ENCODE measurements around the gene ZNF672. TPM values are rescaled to one million over a fixed set of nuclear protein-coding genes. Genes with fewer than 3 reads are reported as not detected.

ZNF672 gene
- total and polyA plus RNA-seq, 2 of the 13 experiments (the other 11 are each of a cell fraction or from before 2014, with no cell fraction given), result 17.2 to 22.9 TPM

DNA sequence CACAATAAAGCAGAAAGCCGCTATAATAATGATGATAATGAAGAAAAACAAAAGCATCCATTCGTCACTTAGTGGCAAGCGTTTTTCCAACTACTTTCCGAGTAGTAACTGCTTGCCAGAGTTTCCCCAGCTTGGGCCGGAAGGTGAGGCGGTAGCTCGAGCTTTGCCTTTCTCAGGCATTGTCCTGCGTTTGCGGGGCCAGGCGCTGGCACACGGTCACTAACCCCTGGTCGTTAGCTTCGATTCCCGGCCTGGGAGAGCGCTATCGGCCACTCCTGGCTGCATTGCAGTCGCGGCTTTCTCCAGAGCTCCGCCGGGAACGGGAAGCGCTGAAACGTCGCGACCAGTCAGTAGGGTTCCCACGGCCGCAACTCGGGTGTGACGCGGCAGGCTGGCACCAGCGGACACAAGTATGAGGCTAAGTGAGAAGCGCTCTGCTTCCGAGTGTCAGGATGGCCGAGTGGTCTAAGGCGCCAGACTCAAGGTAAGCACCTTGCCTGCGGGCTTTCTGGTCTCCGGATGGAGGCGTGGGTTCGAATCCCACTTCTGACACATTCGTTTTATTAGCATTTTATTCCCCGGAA lies 35.5 kb downstream of the ZNF672 start (continued):
- TF ChIP-seq JUN (CRISPR knock-in tag; IDR thresholded peaks at IDR 0.05) (no peak), NCOA5 (CRISPR knock-in tag; IDR thresholded peaks at IDR 0.05) (no peak), JARID2 (CRISPR knock-in tag; IDR thresholded peaks at IDR 0.05; ENCODE audit: insufficient replicate concordance) (no peak), ZNF615 (CRISPR knock-in tag; IDR thresholded peaks at IDR 0.05; ENCODE audit: borderline replicate concordance) (no peak; the same call in 1 of the 2 replicates), ARHGAP35 (CRISPR knock-in tag; IDR thresholded peaks at IDR 0.05; ENCODE audit: borderline replicate concordance) (0 out of 2 replicates have a peak, but pooled peaks have one; percentile 44), ZNF766 (CRISPR knock-in tag; IDR thresholded peaks at IDR 0.05; ENCODE audit: borderline replicate concordance) (peak; percentile 42; the same call in 1 of the 2 replicates), PHF8 (CRISPR knock-in tag; IDR thresholded peaks at IDR 0.05) (peak; percentile 74), ZNF7 (CRISPR knock-in tag; IDR thresholded peaks at IDR 0.05) (peak; percentile 62; the same call in 1 of the 2 replicates), ZBTB7A (CRISPR knock-in tag; IDR thresholded peaks at IDR 0.05) (0 out of 2 replicates have a peak, but pooled peaks have one; percentile 9), NR2F2 (IDR thresholded peaks at IDR 0.05; ENCODE audit: borderline replicate concordance, low read depth) (peak; percentile 58; the same call in 1 of the 2 replicates), MTF1 (CRISPR knock-in tag; IDR thresholded peaks at IDR 0.05) (no peak), ZNF670 (CRISPR knock-in tag; IDR thresholded peaks at IDR 0.05; ENCODE audit: borderline replicate concordance) (no peak), ZNF549 (CRISPR knock-in tag; IDR thresholded peaks at IDR 0.05) (no peak), SRF (IDR thresholded peaks at IDR 0.05; ENCODE audit: low read depth, low read length) (no peak), ZKSCAN5 (CRISPR knock-in tag; IDR thresholded peaks at IDR 0.05) (no peak), RAD21 (CRISPR knock-in tag; IDR thresholded peaks at IDR 0.05) (peak; percentile 32; the same call in 1 of the 2 replicates), ARNT (IDR thresholded peaks at IDR 0.05) (no peak), AHR (CRISPR knock-in tag; IDR thresholded peaks at IDR 0.05) (0 out of 2 replicates have a peak, but pooled peaks have one; percentile 24)
- TF ChIP-seq, protein P1, sequence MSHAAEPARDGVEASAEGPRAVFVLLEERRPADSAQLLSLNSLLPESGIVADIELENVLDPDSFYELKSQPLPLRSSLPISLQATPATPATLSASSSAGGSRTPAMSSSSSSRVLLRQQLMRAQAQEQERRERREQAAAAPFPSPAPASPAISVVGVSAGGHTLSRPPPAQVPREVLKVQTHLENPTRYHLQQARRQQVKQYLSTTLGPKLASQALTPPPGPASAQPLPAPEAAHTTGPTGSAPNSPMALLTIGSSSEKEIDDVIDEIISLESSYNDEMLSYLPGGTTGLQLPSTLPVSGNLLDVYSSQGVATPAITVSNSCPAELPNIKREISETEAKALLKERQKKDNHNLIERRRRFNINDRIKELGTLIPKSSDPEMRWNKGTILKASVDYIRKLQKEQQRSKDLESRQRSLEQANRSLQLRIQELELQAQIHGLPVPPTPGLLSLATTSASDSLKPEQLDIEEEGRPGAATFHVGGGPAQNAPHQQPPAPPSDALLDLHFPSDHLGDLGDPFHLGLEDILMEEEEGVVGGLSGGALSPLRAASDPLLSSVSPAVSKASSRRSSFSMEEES (CRISPR knock-in tag; IDR thresholded peaks at IDR 0.05), result no peak
- TF ChIP-seq, protein P2, sequence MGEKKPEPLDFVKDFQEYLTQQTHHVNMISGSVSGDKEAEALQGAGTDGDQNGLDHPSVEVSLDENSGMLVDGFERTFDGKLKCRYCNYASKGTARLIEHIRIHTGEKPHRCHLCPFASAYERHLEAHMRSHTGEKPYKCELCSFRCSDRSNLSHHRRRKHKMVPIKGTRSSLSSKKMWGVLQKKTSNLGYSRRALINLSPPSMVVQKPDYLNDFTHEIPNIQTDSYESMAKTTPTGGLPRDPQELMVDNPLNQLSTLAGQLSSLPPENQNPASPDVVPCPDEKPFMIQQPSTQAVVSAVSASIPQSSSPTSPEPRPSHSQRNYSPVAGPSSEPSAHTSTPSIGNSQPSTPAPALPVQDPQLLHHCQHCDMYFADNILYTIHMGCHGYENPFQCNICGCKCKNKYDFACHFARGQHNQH (CRISPR knock-in tag; IDR thresholded peaks at IDR 0.05), result peak; percentile 80
- TF ChIP-seq, protein P3, sequence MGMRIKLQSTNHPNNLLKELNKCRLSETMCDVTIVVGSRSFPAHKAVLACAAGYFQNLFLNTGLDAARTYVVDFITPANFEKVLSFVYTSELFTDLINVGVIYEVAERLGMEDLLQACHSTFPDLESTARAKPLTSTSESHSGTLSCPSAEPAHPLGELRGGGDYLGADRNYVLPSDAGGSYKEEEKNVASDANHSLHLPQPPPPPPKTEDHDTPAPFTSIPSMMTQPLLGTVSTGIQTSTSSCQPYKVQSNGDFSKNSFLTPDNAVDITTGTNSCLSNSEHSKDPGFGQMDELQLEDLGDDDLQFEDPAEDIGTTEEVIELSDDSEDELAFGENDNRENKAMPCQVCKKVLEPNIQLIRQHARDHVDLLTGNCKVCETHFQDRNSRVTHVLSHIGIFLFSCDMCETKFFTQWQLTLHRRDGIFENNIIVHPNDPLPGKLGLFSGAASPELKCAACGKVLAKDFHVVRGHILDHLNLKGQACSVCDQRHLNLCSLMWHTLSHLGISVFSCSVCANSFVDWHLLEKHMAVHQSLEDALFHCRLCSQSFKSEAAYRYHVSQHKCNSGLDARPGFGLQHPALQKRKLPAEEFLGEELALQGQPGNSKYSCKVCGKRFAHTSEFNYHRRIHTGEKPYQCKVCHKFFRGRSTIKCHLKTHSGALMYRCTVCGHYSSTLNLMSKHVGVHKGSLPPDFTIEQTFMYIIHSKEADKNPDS (CRISPR knock-in tag; IDR thresholded peaks at IDR 0.05), result peak; percentile 78
- TF ChIP-seq, protein P4, sequence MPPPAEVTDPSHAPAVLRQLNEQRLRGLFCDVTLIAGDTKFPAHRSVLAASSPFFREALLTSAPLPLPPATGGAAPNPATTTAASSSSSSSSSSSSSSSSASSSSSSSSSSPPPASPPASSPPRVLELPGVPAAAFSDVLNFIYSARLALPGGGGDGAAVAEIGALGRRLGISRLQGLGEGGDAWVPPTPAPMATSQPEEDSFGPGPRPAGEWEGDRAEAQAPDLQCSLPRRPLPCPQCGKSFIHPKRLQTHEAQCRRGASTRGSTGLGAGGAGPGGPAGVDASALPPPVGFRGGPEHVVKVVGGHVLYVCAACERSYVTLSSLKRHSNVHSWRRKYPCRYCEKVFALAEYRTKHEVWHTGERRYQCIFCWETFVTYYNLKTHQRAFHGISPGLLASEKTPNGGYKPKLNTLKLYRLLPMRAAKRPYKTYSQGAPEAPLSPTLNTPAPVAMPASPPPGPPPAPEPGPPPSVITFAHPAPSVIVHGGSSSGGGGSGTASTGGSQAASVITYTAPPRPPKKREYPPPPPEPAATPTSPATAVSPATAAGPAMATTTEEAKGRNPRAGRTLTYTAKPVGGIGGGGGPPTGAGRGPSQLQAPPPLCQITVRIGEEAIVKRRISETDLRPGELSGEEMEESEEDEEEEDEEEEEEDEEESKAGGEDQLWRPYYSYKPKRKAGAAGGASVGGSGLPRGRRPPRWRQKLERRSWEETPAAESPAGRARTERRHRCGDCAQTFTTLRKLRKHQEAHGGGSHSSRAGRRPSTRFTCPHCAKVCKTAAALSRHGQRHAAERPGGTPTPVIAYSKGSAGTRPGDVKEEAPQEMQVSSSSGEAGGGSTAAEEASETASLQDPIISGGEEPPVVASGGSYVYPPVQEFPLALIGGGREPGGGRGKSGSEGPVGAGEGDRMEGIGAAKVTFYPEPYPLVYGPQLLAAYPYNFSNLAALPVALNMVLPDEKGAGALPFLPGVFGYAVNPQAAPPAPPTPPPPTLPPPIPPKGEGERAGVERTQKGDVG (CRISPR knock-in tag; IDR thresholded peaks at IDR 0.05; ENCODE audit: borderline replicate concordance), result peak; percentile 60; the same call in 1 of the 2 replicates

Data from HepG2 (cell line).